GOT3 (cell line): Measurements from ENCODE around the gene ARRDC5.
"Not testable (repeated sequence)": the region's sequence is repeated elsewhere in the genome, so short reads cannot be mapped to it uniquely, and the experiment has no call there.

Source experiments
- DNase-seq: peaks from one replicate; lab custom pipeline; 2025; ENCODE audit warnings: mixed read lengths; lab: John Stamatoyannopoulos, UW

Gene ARRDC5

GRCh38 chr19:4868286-4868834 is 34.3 kb downstream of the ARRDC5 start:
- DNase-seq = no peak

GRCh38 chr19:4867534-4868285 is 35.0 kb downstream of the ARRDC5 start, which contains the start of gene PLIN3:
Gene PLIN3 (minus strand): TSS chr19:4867667. CDS start chr19:4861394, 6,273 bp downstream.
- peak; percentile 81 for DNase-seq

DNA sequence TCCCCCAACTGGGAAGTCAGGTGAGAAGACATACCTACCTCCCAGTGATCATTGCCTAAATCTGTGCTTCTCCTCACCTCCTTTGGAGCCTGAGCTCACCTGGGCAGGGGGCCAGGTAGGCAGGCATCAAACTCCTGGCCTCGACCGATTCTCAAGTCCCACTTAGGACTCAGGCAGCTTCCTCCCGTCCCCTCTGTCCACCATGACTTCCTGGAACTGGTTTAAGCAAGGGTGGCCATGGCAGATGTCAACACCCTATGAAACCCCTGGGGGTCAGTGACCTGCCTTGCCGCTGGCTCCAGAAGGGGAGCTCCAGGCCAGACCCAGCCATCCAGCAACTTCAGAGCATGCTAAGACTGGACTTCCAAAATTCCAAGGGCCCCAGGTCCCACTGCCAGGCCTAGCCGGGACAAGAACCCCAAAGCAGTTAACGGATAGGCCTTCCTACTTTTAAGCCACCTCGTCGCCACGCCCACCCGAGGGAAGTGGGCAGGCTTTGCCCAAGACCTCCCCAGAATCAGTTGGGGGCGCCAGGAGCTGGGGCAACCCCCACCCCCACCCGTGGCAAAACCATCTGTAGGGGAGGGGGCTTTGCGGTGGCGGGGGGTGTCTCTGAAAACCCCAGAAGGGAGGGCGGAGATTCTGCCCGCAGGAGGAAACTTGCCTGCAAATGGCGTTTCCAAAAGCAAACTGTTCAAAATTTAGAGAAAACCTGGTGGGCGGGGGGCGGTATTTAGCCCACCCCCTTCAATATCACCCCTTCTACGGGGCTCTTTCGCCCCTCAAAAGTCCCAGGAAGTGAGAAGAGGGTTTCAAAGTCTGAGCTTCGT is 35.9 kb downstream of the ARRDC5 start:
- DNase-seq = peak; percentile 20

- no peak for DNase-seq
Observed at GRCh38 chr19:4861147-4861546, 41.5 kb downstream of the ARRDC5 start.

DNA sequence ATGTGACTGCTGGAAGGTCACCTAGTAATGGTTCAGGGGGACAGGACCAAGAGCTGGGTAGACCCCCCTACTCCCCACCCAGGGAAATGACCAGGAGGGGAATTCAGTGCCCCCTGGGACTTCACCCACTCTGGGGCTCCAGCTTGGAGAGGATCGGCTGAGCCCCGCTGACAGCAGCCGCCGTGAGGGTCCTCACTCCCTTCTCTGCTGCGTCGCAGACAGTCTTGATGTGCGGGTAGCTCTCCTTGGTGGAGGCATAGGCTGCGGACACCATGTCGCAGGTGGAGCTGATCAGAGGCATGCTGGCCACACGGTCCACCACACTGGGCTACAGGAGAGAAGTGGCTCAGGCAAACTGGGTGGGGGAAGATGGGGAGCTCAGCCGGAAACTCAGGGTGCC is 43.0 kb downstream of the ARRDC5 start:
- no peak for DNase-seq

- DNase-seq = not testable (repeated sequence)
Observed at GRCh38 chr19:4856468-4856867, 46.2 kb downstream of the ARRDC5 start.

DNA sequence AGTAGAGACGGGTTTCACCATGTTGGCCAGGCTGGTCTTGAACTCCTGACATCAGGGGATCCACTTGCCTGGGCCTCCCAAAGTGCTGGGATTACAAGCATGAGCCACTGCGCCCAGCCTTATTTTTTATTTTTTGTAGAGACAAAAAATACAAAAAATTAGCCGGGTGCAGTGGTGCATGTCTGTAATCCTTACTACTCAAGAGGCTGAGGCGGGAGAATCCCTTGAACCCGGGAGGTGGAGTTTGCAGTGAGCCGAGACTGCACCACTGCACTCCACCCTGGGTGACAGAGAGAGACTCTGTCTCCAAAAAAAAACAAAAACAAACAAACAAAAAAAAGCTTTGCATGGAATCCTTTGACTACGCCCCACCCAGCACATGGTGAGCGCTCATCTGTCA is 49.2 kb downstream of the ARRDC5 start:
- DNase-seq = not testable (repeated sequence)

GRCh38 chr19:4852484-4852883 is 50.2 kb downstream of the ARRDC5 start:
- DNase-seq = no peak

DNA sequence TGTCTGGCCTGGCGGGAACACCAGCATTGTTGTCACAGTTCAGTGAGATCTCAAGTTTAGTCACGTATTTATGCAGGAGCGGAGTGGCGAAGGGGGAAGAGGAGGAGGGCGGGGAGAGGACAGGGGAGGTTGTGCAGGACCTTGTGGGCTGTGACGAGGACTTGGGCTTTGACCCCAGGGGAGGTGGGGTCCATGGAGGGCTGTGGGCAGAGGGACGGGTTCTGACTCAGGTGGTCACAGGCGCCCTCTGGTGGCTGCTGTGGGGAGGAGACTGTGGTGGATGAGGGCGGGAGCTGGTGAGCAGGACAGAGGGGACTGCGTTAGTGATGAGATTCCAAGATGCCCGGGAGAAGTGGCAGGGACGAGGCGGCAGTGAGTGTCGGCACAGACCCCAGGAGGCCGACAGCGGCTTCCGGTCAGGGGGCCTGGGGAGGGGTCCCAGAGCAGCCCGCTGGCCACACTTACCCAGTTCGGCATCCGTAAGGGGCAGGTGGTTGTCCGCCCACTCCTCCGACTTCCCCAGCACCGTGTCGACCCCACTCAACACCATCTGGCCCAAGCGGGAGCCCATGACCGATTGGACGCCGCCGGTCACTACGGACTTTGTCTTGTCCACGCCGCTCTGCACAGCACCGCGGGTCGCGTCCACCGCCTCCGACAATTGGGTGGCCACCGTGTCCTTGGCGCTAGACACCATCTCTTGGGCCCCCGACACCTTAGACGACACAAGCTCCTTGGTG is 51.0 kb downstream of the ARRDC5 start:
- no peak for DNase-seq

- DNase-seq = no peak
Observed at GRCh38 chr19:4849019-4849418, 53.7 kb downstream of the ARRDC5 start.

GRCh38 chr19:4847190-4847973 is 55.3 kb downstream of the ARRDC5 start:
- DNase-seq = no peak

GRCh38 chr19:4845975-4846374 is 56.7 kb downstream of the ARRDC5 start:
- DNase-seq = not testable (repeated sequence)

GRCh38 chr19:4844348-4845179 is 58.1 kb downstream of the ARRDC5 start:
- no peak for DNase-seq

GRCh38 chr19:4843647-4843965 is 59.1 kb downstream of the ARRDC5 start:
- DNase-seq = no peak
